Heart left ventricle (tissue), 16 donors: ENCODE data around the gene PHF14. TPM values are rescaled to one million over a fixed set of nuclear protein-coding genes. Genes with fewer than 3 reads are reported as not detected.
A peak's percentile ranks its signal among the peaks of the same experiment; 100 is the strongest.

ENCODE experiments used
- ATAC-seq, 4 donors: fragments of 200-7000 bp; cut with Tn5 transposase; one replicate each; pipeline ENCODE4 v1.9.1; 2020 to 2022; ENCODE audit warnings: moderate library complexity in 4 of 4, mild to moderate bottlenecking in 3 of 4, moderate number of reproducible peaks in 1 of 4
- DNase-seq, 5 donors: peaks; one replicate each; pipeline ENCODE4 v3.0.0-alpha.2; 2020
- H3K27ac ChIP-seq, 12 donors: fragments of 200-600 bp; sonication (generic) in 4 of 12; one replicate each; pipeline versions ENCODE4 v1.5.0 to v1.8.0; 2016 to 2022; ENCODE audit warnings: mild to moderate bottlenecking in 2 of 12
- H3K27me3 ChIP-seq, 9 donors: fragments of 200-600 bp; sonication (generic) in 2 of 9; one replicate each; pipeline versions ENCODE4 v1.5.1 to v1.8.0; 2016 to 2022; ENCODE audit warnings: mild to moderate bottlenecking in 3 of 9
- H3K36me3 ChIP-seq, 9 donors: fragments of 200-600 bp; sonication (generic) in 2 of 9; one replicate each; pipeline versions ENCODE4 v1.5.0 to v1.8.0; 2018 to 2022; ENCODE audit warnings: mild to moderate bottlenecking in 2 of 9
- H3K4me1 ChIP-seq, 12 donors: fragments of 200-600 bp; sonication (generic) in 4 of 12; one replicate each; pipeline versions ENCODE4 v1.5.0 to v1.8.0; 2016 to 2022; ENCODE audit warnings: mild to moderate bottlenecking in 3 of 12
- H3K4me3 ChIP-seq, 12 donors: fragments of 200-600 bp; sonication (generic) in 4 of 12; one replicate each; pipeline versions ENCODE4 v1.5.0 to v1.8.0; 2017 to 2022; ENCODE audit warnings: mild to moderate bottlenecking in 9 of 12, moderate library complexity in 4 of 12
- H3K9me3 ChIP-seq, 12 donors: fragments of 200-600 bp; sonication (generic) in 4 of 12; one replicate each; pipeline versions ENCODE4 v1.5.0 to v1.8.0; 2016 to 2022; ENCODE audit warnings: mild to moderate bottlenecking in 1 of 12
- POLR2A ChIP-seq, 2 donors: fragments of 450-650 bp; IDR thresholded peaks; one replicate each; pipeline ENCODE4 v1.6.1; 2017; ENCODE audit warnings: antibody characterized with exemption in 2 of 2, mild to moderate bottlenecking in 2 of 2, moderate library complexity in 2 of 2
- WGBS, 4 donors: extraction: QIAGEN DNeasy Blood & Tissue Kit in 2 of 4; methylation state at CpG; one replicate each; pipeline versions ENCODE4 v1.1.5 to v1.1.7; 2013 to 2018; 5-methylcytosine and 5-hydroxymethylcytosine counted together
- intact Hi-C, 10 donors: fragments of 100-400 bp; cut with DNase I; formaldehyde crosslinking; loops; one replicate each; pipeline versions ENCODE4 v1.11.1 to v1.14.2; 2022
- polyA plus RNA-seq, 2 donors: library from polyadenylated mRNA; stranded (reverse); fragments of 200-250 nt; gene quantifications; one replicate each; pipeline ENCODE4 v1.2.3, GENCODE V29; 2013
- total RNA-seq, 9 donors: library from RNA; depleted of rRNA in 2 of 9; stranded (reverse); fragments of >200 nt in 2 of 9; fragmentation: NEBNext Ultra II Directional in 3 of 9; extraction: Animal tissue kit (Norgen Biotek cat#: 25700) in 3 of 9; gene quantifications; one replicate each; pipeline versions ENCODE4 v1.1.0 to v1.2.4, GENCODE V29; 2016 to 2023
- TF ChIP-seq, protein P1 (sequence below), 12 donors: fragments of 200-600 bp; sonication (generic) in 4 of 12; IDR thresholded peaks; one replicate each; pipeline versions ENCODE4 v1.5.0 to v1.8.0; 2018 to 2022; ENCODE audit warnings: antibody characterized with exemption in 12 of 12, mild to moderate bottlenecking in 5 of 12
- donor health status: ischemic (EF 13 %, LVEDD 7.1; RV severe dilation, severe dysfunction).
- donor health status: healthy with polysubstance abuse.
- donor health status: DM: no; HTN: yes; CAD: no.
- donor health status: DM: no; HTN: no; CAD: no.
- donor health status: ischemic (EF 25% LVEDD 6.9; RV normal size, moderate dysfunction).
- donor health status: ischemic (EF 25% LVEDD 5.7; RV mildly dilated, moderate dysfunction).
- donor health status: healthy.
- donor health status: DM: yes; HTN: yes; CAD: no.
- donor health status: ischemic (EF 35%, LVEDD 5.7; RV mildly dilated, moderate dysfunction).
- donor health status: nonischemic (EF 11% LVEDD 7.7; RV severe dilation, severe dysfunction).
- donor health status: DM: yes; HTN: yes; CAD: no.
- donor health status: PGD.
- donor health status: ischemic (EF 29% LVEDD 5.4; RV normal size, mild dysfunction).
- donor health status: nonischemic (EF 23%, LVEDD 6.1; RV moderate dilation, normal function).

Gene PHF14
- total and polyA plus RNA-seq, 11 donors = 8.8 to 21.4 (median 14.3) TPM

DNA sequence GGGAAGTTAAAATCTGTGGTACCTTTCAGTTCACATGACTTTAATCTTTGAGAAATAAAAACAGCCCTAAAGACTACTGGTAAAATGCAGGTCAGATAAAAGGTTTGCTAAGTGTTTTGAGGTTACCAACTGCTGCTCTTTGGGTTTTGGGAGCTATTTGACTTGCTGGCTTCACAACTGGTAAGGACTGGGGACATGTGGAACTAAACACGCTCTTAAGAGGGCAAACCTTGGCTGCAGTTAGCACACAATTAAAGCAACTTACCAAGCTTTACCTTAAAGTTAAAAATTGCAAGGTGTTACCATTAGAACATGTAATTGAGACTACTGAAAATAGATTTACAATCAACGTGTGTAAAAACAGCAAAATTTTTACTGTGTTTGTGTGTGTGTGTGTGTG, 220.2 kb downstream of the PHF14 start:
- Histone ChIP-seq H3K27me3 (no peaks in the 10 kb centered on the region), H3K4me1 (peaks cover 0 to 11% (median 1%) of the 10 kb centered on the region in 12 donors), H3K9me3 (no peaks in the 10 kb centered on the region), H3K4me3 (peak overlapping the region in 6 of 12 donors; percentile 34 to 61 (median 48)), H3K36me3 (no peaks in the 10 kb centered on the region), H3K27ac (peak overlapping the region in 1 of 12 donors; percentile 32)
- DNase-seq (no peak), ATAC-seq (no peak)
- 72 to 84% (median 76%) methylated on average over 2 of the region's 2 CpGs for WGBS, 4 donors
- intact Hi-C loops = no loop called here
- TF ChIP-seq POLR2A (IDR thresholded peaks at IDR 0.05) = no peak
- TF ChIP-seq, protein P1, sequence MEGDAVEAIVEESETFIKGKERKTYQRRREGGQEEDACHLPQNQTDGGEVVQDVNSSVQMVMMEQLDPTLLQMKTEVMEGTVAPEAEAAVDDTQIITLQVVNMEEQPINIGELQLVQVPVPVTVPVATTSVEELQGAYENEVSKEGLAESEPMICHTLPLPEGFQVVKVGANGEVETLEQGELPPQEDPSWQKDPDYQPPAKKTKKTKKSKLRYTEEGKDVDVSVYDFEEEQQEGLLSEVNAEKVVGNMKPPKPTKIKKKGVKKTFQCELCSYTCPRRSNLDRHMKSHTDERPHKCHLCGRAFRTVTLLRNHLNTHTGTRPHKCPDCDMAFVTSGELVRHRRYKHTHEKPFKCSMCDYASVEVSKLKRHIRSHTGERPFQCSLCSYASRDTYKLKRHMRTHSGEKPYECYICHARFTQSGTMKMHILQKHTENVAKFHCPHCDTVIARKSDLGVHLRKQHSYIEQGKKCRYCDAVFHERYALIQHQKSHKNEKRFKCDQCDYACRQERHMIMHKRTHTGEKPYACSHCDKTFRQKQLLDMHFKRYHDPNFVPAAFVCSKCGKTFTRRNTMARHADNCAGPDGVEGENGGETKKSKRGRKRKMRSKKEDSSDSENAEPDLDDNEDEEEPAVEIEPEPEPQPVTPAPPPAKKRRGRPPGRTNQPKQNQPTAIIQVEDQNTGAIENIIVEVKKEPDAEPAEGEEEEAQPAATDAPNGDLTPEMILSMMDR (IDR thresholded peaks at IDR 0.05) = no peak

DNA sequence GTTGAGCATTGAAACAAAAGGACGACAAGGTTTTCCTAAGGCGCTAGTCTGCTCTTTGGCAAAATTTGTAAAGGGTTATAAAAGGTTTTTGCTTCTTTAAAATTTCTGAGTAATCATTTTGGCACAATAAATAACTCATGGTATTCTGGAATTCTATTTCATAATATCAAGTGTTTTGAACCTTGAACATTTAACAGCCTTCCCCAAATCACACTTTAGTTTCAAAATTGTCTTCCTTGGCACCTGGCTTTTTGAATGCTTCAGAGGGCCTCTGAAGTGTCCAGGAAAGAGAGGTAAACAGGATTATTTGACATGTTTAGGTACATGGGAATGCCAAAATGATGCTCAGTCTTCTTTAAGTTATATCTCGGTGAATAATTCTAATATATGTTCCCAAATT, 220.8 kb downstream of the PHF14 start:
- intact Hi-C loops = no loop called here
- no peaks in the 10 kb centered on the region for H3K9me3 ChIP-seq
- H3K27me3 ChIP-seq = no peaks in the 10 kb centered on the region
- no peak for ATAC-seq
- no peak for TF ChIP-seq POLR2A (IDR thresholded peaks at IDR 0.05)
- TF ChIP-seq, protein P1 (IDR thresholded peaks at IDR 0.05) = no peak
- H3K36me3 ChIP-seq = no peaks in the 10 kb centered on the region
- peak overlapping the region in 1 of 12 donors; percentile 32 for H3K27ac ChIP-seq
- no peak for DNase-seq
- peaks cover 0 to 11% (median 1%) of the 10 kb centered on the region in 12 donors for H3K4me1 ChIP-seq
- 82 to 91% (median 85%) methylated on average over 3 of the region's 3 CpGs for WGBS, 4 donors
- H3K4me3 ChIP-seq = peak overlapping the region in 3 of 12 donors; percentile 4 to 34 (median 25)

DNA sequence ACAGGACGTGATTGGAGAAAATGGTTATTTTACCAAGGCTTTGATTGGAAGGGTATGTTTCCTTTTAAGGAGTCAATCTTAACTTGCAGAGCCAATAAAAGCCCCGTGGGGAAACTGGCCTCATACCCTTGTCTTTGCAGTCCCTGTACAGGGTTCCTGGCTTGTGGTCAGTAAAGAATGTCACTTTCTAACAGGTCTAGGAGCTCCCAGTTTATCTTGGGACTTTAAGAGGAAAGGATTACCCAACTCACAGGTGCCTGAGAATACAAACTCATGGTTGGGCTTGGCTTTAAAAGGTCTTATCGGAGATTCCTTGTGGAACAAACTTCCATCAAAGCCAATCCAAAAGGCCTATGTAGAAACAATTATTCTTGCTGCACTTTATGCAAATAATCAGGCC, 221.8 kb downstream of the PHF14 start:
- no peak for DNase-seq
- no peak for ATAC-seq
- H3K4me1 ChIP-seq = peaks cover 0 to 11% (median 1%) of the 10 kb centered on the region in 12 donors
- TF ChIP-seq POLR2A (IDR thresholded peaks at IDR 0.05) = no peak
- TF ChIP-seq, protein P1 (IDR thresholded peaks at IDR 0.05) = no peak
- H3K4me3 ChIP-seq = peak overlapping the region in 1 of 12 donors; percentile 34
- intact Hi-C loops = no loop called here
- no peaks in the 10 kb centered on the region for H3K36me3 ChIP-seq
- no peaks in the 10 kb centered on the region for H3K27me3 ChIP-seq
- no peaks in the 10 kb centered on the region for H3K9me3 ChIP-seq
- 66 to 82% (median 75%) methylated on average over 3 of the region's 3 CpGs for WGBS, 4 donors
- H3K27ac ChIP-seq = no peak overlapping the region

DNA sequence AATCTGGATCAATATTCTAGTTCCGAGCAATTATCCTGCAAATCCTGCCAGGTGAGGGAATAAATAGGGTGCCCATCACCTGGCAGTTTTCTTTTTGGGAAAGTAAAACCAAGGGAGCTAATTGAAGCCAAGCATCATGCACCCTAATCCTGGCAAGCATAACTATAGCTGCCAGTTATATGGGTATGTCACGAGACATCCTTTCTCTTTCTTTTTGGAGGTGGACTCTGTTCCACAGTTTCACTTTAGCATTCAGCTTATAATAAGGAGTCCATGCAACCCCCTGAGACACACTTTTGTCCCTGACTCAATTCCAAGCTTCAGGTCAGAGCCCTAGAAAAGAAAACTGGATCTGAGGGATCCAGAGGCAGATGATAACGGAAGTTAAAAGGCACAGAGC, 222.5 kb downstream of the PHF14 start:
- Histone ChIP-seq H3K27ac (no peak overlapping the region), H3K4me3 (no peak overlapping the region), H3K27me3 (no peaks in the 10 kb centered on the region), H3K9me3 (no peaks in the 10 kb centered on the region), H3K4me1 (peaks cover 0 to 11% (median 1%) of the 10 kb centered on the region in 12 donors), H3K36me3 (no peaks in the 10 kb centered on the region)
- intact Hi-C loops = no loop called here
- DNase-seq (no peak), ATAC-seq (no peak)
- WGBS, 4 donors = 62 to 93% (median 65%) methylated on average over 3 of the region's 3 CpGs
- TF ChIP-seq, protein P1 (IDR thresholded peaks at IDR 0.05) = no peak
- TF ChIP-seq POLR2A (IDR thresholded peaks at IDR 0.05) = no peak
